A172 (cell line): Measurements from ENCODE around the gene CDH13. TPM values are rescaled to one million over a fixed set of nuclear protein-coding genes. Genes with fewer than 3 reads are reported as not detected.

Experiments
- DNase-seq: peaks from one replicate; pipeline ENCODE4 v3.0.0-alpha.2; 2015; ENCODE audit warnings: low spot score
- total RNA-seq: library from RNA; depleted of rRNA; stranded (reverse); fragments of >200 nt; shearing (Covaris generic); gene quantifications from 2 replicates; pipeline ENCODE4 v1.2.3, GENCODE V29; 2014

Gene CDH13
- total RNA-seq, 1 experiment from 2014 or later: 158 TPM

DNA sequence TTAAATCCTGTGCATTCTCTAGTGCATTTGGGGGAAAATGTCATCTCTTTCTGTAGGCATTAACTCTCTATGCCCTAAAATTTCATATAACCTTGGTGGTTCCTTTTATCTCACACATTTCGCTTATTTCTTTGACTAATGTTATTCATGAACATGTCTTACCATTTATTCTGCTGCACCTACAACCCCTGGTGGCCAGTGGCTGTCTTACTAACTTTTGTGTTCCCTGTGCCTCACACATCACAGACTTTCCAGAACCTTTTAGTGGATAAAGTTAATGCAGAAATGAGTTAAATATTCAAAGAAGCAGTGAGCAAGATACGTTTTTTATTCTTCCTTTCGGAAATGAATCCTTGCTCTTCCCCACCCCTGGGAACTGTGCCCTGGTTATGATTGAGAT, 111.9 kb downstream of the CDH13 start:
- DNase-seq: no peak

DNA sequence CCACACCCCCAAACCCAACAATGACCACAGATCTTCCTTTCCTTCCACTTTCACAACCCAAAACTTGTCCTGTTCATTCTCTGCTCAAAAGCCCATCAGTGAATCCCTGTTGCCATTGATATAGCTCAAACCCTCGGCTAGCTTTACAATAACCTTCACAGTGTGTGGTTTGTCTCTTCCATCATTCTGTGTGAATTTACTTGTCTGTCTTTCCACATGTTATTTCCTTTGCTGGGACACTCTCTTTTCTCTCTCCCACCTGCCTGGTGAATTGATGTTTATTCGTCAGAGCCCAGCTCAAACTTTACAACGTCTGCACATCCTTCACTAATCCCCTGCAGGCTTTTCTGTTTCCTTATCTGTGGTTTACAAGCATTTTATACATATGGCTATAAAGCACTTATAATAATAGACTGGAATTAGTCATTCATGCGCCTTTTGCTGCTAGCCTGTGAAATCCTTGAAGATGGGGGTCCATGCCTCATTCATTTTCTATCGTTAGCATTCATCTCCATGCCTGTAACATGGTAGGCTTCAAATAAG, 114.4 kb downstream of the CDH13 start:
- peak; percentile 67 for DNase-seq

GRCh38 chr16:82744958-82745357, 118.2 kb downstream of the CDH13 start:
- no peak for DNase-seq

DNA sequence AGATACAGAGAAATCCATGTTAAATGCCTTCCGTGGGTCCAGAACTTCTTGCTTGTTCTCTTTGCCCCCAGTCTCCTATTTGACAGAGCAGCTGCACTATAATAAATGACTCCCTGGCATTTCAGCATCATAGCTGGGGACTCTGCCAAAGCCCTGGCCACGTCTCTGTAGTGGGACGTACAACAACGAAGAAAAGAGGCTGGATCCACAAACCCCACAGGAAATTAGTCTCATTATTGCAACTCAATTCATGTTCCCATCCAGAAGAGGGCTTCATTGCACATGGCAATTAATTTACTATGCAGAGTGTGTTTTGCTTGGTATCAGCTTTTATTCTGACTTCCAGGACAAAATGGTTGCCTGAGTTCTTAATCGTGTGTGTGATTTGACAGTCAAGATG, 121.3 kb downstream of the CDH13 start:
- DNase-seq: peak; percentile 62

- DNase-seq: no peak
Observed at GRCh38 chr16:82750068-82750467, 123.3 kb downstream of the CDH13 start.

- no peak for DNase-seq
Observed at GRCh38 chr16:82751020-82751419, 124.3 kb downstream of the CDH13 start.

DNA sequence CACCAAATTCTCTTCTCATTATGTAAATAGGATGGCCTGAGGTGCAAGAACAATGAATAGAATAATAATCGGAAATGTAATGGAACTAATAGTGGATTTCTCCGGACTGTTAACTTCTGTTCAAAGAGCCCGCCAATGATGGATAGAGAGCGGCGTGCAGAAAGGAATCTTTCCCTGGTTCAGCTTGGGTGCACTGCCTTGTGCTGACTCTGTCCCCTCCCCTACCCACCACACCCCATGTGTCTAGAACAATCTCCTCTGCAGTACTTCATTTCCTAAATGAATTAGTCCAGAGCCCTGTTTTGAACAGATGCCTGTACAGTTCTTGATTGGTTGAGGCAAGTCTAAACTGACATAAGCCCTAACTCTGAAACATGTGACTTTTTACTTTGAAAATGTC, 125.4 kb downstream of the CDH13 start:
- DNase-seq: no peak

DNA sequence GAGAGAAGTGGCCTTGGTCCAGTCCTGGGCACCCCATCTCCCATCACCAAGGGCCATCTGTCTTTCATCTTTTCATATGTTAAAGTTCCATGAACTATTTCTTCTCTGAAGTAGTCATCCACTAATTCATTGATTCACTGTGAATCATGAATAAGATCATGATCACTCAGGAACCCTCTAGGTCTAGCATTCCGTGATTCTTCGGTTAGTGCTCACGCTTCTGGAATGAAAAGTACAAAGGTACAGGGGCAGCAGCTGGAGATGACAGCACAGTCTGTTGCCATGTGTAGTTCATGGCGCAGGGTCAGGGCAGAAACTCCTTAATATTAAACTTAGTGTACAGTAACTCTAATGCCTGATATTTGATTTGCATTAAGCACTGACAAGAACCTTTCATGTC, 127.1 kb downstream of the CDH13 start:
- DNase-seq: no peak

DNA sequence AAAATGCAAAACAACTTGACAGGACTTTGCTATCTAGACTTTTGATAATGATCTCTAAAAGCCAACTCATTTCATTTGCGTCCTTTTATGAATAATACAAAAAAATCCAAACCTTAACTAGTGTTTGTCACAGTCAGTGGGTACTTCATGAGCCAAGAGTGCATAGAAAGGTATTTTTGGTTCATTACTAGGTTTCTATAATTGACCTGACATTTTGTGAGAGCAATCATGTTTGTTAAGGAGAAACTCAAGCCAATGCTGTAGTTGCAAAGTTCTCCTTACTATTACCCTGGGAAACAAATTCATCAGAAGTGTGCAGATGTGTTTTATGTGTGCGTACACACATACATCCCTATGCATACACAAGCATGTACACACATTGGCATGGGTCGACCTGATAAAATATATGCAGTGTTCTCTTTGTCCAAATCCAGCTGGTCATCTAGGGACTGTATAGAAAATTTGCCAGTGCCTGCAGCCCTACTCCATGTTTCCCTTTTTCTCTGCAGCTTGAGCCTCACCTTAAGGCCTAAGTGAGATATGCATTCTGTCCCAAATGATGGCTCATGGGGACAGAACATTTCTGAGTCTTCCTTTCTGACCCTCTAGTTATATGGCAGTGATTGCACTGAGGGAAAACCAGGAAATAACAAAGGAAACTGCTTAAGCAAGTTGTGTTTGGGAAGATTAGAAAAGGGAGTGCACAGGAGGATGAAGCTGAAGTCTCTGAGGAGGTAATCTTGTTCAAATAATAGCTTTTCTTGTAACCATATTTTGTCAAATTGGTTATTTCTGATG, 128.1 kb downstream of the CDH13 start:
- no peak for DNase-seq

DNA sequence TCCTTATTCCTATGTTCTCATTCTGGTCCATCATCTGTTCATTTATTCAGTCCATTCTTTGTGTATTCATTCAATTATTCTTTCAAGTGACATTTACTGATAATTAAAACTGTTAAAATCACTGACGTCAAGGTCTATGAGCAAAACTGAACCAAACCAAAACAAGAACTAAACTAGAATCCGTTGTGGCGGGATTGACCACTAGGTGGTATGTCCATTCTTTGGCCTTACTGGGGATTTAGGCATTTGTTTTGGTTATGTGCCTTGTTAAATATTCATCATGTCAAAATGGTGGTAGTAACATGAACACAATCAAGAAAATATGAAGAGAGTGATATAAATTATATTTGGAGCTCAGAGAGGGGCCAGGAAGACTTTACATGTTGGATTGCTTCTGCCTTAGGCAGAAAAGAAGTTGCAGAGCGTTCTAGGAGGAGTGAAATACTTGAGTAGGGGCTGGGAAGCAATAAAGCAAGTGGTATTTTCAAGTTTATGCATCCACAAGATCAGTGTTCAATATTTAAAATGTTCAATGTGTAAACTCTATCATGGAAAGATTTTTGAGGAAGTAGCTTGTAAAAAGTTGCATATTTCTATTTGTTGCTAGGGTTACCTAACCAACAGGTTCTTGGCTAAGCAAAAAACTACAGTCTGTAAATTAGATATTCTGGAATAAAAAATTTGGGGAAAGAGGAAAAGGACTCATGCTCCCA, 129.0 kb downstream of the CDH13 start:
- no peak for DNase-seq

DNA sequence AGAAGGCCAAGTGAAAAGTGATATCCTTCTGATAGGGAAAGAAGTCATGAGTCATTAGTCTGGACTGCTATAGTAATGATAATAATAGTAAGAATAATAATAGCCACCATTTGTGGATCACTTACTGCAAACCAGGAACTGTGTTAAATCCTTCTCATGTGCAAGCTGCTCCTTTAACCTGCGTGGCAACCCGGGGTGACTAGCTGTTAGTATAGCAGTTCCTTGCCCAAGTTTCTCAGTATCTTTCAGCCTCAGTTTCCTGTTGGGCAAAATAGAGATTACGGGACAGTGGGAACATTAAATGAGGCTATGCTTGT, 129.5 kb downstream of the CDH13 start:
- peak; percentile 13 for DNase-seq

- DNase-seq: no peak
Observed at GRCh38 chr16:82758406-82758805, 131.6 kb downstream of the CDH13 start.

- DNase-seq: no peak
Observed at GRCh38 chr16:82758904-82759303, 132.1 kb downstream of the CDH13 start.

DNA sequence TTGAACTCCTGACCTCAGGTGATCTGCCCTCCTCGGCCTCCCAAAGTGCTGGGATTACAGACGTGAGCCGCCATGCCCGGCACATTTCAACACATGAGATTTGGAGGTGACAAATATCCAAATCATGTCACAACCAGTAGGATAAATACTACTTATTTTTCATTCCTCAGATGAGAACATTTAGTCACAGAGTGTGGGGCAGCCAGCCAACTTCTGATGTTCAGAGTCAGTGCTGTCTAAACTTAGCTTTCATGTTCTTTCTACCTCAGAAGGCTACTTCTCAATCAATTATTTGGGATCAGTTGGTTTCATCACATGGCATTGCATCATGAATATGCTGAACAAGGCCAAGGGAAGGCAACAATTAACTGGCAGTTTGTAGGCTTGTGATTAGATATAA, 134.5 kb downstream of the CDH13 start:
- DNase-seq: peak; percentile 45

GRCh38 chr16:82761858-82762257, 135.1 kb downstream of the CDH13 start:
- DNase-seq: peak; percentile 25

GRCh38 chr16:82763371-82763770, 136.6 kb downstream of the CDH13 start:
- no peak for DNase-seq

- DNase-seq: no peak
Observed at GRCh38 chr16:82767198-82767597, 140.4 kb downstream of the CDH13 start.

GRCh38 chr16:82767808-82768207, 141.0 kb downstream of the CDH13 start:
- no peak for DNase-seq

DNA sequence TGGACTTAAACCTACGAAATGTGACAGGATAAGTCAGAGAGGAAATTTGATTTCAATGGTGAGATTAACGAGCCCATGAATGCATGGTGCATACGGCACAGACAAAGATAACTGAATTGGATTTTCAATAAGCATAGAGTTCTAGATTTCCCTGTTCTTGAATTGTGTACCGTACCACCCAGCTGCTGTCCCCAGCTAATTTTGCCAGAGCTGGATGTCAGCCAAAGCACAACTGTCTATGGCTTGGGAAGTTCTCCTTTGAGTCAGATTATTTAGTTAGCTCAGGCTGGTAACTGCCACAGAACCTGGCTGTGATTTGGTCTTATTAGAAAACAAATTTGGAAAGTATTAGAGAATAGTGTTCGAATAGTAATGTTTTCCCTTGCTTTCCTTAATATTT, 143.1 kb downstream of the CDH13 start:
- no peak for DNase-seq

GRCh38 chr16:82772215-82772614, 145.4 kb downstream of the CDH13 start:
- no peak for DNase-seq

GRCh38 chr16:82773018-82773417, 146.2 kb downstream of the CDH13 start:
- DNase-seq: peak; percentile 34

DNA sequence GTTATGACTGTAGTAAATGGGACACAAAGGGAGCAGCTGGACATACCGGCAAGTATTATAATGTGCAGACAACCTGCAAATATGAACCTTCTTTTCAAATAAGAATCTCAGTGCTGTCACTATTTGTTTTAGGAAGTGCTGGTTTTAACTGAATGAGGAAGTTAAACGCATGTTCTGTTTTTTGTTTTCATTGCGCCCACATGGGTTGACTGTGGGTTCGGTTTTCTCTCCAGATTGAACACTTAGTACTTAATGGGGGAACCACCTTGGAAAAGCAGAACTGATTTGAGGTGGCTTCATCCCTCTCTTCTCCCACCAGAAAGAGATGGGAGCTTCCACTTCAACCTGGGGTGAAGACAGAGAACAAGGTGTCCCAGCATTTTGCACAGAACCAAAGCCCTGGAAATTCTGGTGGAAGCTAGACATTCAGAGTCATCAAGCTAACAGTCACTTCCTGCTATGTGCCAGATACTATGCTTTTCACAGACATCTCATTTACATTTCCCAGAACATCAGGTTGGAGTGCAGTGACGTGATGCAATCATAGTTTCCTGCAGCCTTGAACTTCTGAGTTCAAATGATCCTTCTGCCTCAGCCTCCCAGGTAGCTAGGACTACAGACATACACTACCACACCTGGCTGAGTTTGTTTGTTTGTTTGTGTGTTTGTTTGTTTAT, 149.8 kb downstream of the CDH13 start:
- no peak for DNase-seq
